Measurements from ENCODE around the gene DOCK4.

DNA sequence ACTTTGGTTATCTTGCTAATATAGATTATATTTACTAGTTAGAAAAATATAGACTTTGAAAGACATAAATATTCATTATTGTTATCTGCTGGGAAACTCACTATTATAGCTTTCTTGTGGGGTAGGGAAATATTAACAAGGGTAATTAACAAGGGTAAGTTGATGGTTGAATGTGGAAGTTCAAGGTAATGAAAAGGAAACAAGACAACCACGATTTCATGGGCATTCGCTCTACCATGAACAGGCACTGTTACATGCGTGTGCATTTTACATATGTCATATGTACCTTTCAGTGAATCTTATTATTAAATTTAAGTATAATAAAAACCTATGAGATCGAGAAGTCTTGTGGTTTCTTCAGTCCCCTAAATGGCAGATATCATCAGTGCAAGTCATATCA lies 392.9 kb downstream of the DOCK4 start:
- TF ChIP-seq, protein P1, sequence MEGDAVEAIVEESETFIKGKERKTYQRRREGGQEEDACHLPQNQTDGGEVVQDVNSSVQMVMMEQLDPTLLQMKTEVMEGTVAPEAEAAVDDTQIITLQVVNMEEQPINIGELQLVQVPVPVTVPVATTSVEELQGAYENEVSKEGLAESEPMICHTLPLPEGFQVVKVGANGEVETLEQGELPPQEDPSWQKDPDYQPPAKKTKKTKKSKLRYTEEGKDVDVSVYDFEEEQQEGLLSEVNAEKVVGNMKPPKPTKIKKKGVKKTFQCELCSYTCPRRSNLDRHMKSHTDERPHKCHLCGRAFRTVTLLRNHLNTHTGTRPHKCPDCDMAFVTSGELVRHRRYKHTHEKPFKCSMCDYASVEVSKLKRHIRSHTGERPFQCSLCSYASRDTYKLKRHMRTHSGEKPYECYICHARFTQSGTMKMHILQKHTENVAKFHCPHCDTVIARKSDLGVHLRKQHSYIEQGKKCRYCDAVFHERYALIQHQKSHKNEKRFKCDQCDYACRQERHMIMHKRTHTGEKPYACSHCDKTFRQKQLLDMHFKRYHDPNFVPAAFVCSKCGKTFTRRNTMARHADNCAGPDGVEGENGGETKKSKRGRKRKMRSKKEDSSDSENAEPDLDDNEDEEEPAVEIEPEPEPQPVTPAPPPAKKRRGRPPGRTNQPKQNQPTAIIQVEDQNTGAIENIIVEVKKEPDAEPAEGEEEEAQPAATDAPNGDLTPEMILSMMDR (optimal IDR thresholded peaks at IDR 0.05 in 1 of 3, IDR thresholded peaks at IDR 0.05 in 1 of 3, conservative IDR thresholded peaks at IDR 0.05 in 1 of 3; ENCODE audit: extremely low read depth in 1 of 3, insufficient read depth in 2 of 3, low read length in 3 of 3) = no peak
- TF ChIP-seq EZH2 (IDR thresholded peaks at IDR 0.05; ENCODE audit: low read length) = no peak
